A549 (cell line): ENCODE data around the gene ZNF593OS.

Experiments used
- CTCF ChIP-seq: fragments of >200 bp; sonication (Bioruptor Twin); formaldehyde crosslinking; IDR thresholded peaks from 3 replicates; pipeline ENCODE4 v1.5.1; 2016
- E2F6 ChIP-seq: IDR thresholded peaks from 2 replicates; pipeline ENCODE4 v1.6.1; 2012; ENCODE audit warnings: low read depth, borderline replicate concordance
- ESRRA ChIP-seq: fragments of 150-350 bp; IDR thresholded peaks from 2 replicates; pipeline ENCODE4 v1.6.1; 2014; ENCODE audit warnings: mild to moderate bottlenecking, low read length, borderline replicate concordance
- FOSL2 ChIP-seq, 2 experiments: fragments of 450-650 bp in 1 of 2; fragments of >200 bp in 1 of 2; sonication (Bioruptor Twin) in 1 of 2; formaldehyde crosslinking; IDR thresholded peaks; 2 replicates each; pipeline versions ENCODE4 v1.5.0 to v1.6.1; 2016 to 2020; ENCODE audit warnings: mild to moderate bottlenecking in 1 of 2, moderate library complexity in 1 of 2
- GATA3 ChIP-seq: IDR thresholded peaks from 2 replicates; pipeline ENCODE4 v1.6.1; 2012; ENCODE audit warnings: borderline replicate concordance
- HDAC2 ChIP-seq: fragments of 200-600 bp; sonication (generic); IDR thresholded peaks from 2 replicates; pipeline ENCODE4 v1.6.1; 2016
- JUN ChIP-seq, 2 experiments: fragments of >200 bp; sonication (Bioruptor Twin); formaldehyde crosslinking; IDR thresholded peaks; 2 replicates in 1 of 2; 3 replicates in 1 of 2; pipeline ENCODE4 v1.6.1; 2016 to 2017
- MYC ChIP-seq: IDR thresholded peaks from 2 replicates; pipeline ENCODE4 v1.6.1; 2012; ENCODE audit warnings: mild to moderate bottlenecking, inconsistent platforms, low read length, improper control_type of control experiment, borderline replicate concordance
- POLR2A ChIP-seq: IDR thresholded peaks from 2 replicates; pipeline ENCODE4 v1.6.1; 2012; ENCODE audit warnings: mild to moderate bottlenecking, low read length

- TF ChIP-seq E2F6 (no peak), GATA3 (no peak), FOSL2 (IDR thresholded peaks at IDR 0.05) (no peak), FOSL2 (CRISPR knock-in tag; IDR thresholded peaks at IDR 0.05) (no peak), CTCF (no peak), HDAC2 (no peak), ESRRA (no peak), MYC (no peak), JUN (IDR thresholded peaks at IDR 0.05) (no peak), POLR2A (no peak)
These were observed 10.2 kb upstream of the ZNF593OS start for GRCh38 chr1:26181586-26182382.
